Calu3 (cell line): ENCODE measurements around the gene NPC2. TPM values are rescaled to one million over a fixed set of nuclear protein-coding genes. Genes with fewer than 3 reads are reported as not detected.

Experiments
- BruUV-seq: library from RNA; stranded (reverse); fragments of 400-500 nt; replicated peaks from 2 replicates; lab custom pipeline; 2021; lab: Mats Ljungman, UMichigan
- CTCF ChIA-PET: fragments of 300-600 bp; sonication (Branson Sonifier 250); formaldehyde crosslinking; loops from one replicate; lab custom pipeline; 2022; ENCODE audit warnings: antibody characterized with exemption; lab: Charles Lee
- DNase-seq: peaks from one replicate; pipeline ENCODE4 v3.0.0; 2022
- H3K27ac Mint-ChIP-seq: one replicate; pipeline ENCODE4 v1.8.0; 2022; ENCODE audit warnings: mixed read lengths; ENCODE audit not compliant: unreplicated experiment
- H3K27me3 Mint-ChIP-seq: one replicate; pipeline ENCODE4 v1.8.0; 2022; ENCODE audit warnings: mixed read lengths; ENCODE audit not compliant: unreplicated experiment
- H3K36me3 Mint-ChIP-seq: one replicate; pipeline ENCODE4 v1.8.0; 2022; ENCODE audit warnings: mild to moderate bottlenecking, moderate library complexity, mixed read lengths; ENCODE audit not compliant: insufficient read depth, unreplicated experiment
- H3K4me1 Mint-ChIP-seq: one replicate; pipeline ENCODE4 v1.8.0; 2022; ENCODE audit warnings: mild to moderate bottlenecking, low read depth, mixed read lengths; ENCODE audit not compliant: unreplicated experiment
- H3K4me3 Mint-ChIP-seq: one replicate; pipeline ENCODE4 v1.8.0; 2022; ENCODE audit warnings: mild to moderate bottlenecking, low read depth, moderate library complexity, mixed read lengths; ENCODE audit not compliant: unreplicated experiment
- H3K9me3 Mint-ChIP-seq: one replicate; pipeline ENCODE4 v1.8.0; 2022; ENCODE audit warnings: low read depth, mixed read lengths; ENCODE audit not compliant: unreplicated experiment
- intact Hi-C: fragments of 100-400 bp; cut with micrococcal nuclease; formaldehyde crosslinking; loops from one replicate; pipeline ENCODE4 v1.10.0; 2022; ENCODE audit not compliant: unreplicated experiment
- total RNA-seq: library from RNA; stranded (reverse); gene quantifications from 2 replicates; pipeline ENCODE4 v1.2.3, GENCODE V29; 2022
- TF ChIP-seq, protein P1 (sequence below): fragments of 200-600 bp; IDR thresholded peaks from one replicate; pipeline ENCODE4 v1.8.0; 2022; ENCODE audit warnings: antibody characterized with exemption; ENCODE audit not compliant: unreplicated experiment

NPC2 gene
- total RNA-seq, 1 experiment from 2014 or later = 142 TPM

- H3K4me3 Mint-ChIP-seq = no peak overlapping the region
Observed at GRCh38 chr14:74528406-74528805, 35.3 kb upstream of the NPC2 start.

DNA sequence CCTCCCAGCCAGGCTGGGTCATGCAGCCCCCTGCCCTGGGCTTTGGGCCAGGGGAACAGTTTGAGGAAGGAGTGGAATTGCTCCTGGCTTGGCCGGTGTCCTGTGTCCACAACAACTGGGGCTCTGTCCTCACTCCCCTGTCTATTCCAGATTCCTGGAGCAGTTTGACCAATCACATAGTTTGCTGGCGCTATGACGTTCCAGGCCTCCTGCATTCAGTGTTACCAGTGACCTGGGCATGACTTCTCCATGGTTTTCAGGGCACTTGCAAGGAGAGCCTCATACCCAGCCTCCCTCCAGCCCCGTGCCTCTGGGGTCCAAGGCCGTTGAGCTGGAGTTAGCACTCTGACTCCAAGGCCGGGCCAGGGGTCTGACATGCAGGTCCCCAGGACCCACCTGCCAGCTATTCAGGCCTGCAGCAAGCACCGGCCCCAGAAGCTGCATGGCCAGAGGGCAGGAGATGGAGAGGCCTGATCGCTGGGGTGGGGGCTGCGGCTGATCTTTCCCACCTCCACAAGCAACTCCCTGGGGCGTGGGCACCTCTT is 34.7 kb upstream of the NPC2 start:
- CTCF ChIA-PET = interaction anchor here (1.2 to 1.5 kb wide), 2 partner anchors 12 kb away, joined by 3 read pairs; no protein-coding TSS in a partner anchor
- TF ChIP-seq, protein P1, sequence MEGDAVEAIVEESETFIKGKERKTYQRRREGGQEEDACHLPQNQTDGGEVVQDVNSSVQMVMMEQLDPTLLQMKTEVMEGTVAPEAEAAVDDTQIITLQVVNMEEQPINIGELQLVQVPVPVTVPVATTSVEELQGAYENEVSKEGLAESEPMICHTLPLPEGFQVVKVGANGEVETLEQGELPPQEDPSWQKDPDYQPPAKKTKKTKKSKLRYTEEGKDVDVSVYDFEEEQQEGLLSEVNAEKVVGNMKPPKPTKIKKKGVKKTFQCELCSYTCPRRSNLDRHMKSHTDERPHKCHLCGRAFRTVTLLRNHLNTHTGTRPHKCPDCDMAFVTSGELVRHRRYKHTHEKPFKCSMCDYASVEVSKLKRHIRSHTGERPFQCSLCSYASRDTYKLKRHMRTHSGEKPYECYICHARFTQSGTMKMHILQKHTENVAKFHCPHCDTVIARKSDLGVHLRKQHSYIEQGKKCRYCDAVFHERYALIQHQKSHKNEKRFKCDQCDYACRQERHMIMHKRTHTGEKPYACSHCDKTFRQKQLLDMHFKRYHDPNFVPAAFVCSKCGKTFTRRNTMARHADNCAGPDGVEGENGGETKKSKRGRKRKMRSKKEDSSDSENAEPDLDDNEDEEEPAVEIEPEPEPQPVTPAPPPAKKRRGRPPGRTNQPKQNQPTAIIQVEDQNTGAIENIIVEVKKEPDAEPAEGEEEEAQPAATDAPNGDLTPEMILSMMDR = no peak
- intact Hi-C loops = no loop called here
- BruUV-seq = no TSS peak
- H3K4me3 Mint-ChIP-seq = no peak overlapping the region
- peaks cover 15% of the 10 kb centered on the region for H3K27me3 Mint-ChIP-seq
- DNase-seq = no peak
- H3K27ac Mint-ChIP-seq = no peak overlapping the region
- H3K9me3 Mint-ChIP-seq = no peaks in the 10 kb centered on the region
- H3K36me3 Mint-ChIP-seq = no peaks in the 10 kb centered on the region
- no peaks in the 10 kb centered on the region for H3K4me1 Mint-ChIP-seq

More at GRCh38 chr14:74528406-74528805, 35.3 kb upstream of the NPC2 start:
- no TSS peak for BruUV-seq
- intact Hi-C loops = no loop called here
- no peaks in the 10 kb centered on the region for H3K9me3 Mint-ChIP-seq
- TF ChIP-seq, protein P1 = no peak
- peaks cover 15% of the 10 kb centered on the region for H3K27me3 Mint-ChIP-seq
- H3K36me3 Mint-ChIP-seq = no peaks in the 10 kb centered on the region
- no peaks in the 10 kb centered on the region for H3K4me1 Mint-ChIP-seq
- CTCF ChIA-PET = interaction anchor here (1.5 kb wide), 1 partner anchor 11 kb away, joined by 3 read pairs; no protein-coding TSS in a partner anchor
- DNase-seq = no peak
- no peak overlapping the region for H3K27ac Mint-ChIP-seq

- H3K4me1 Mint-ChIP-seq = no peaks in the 10 kb centered on the region
- peak; percentile 21 for DNase-seq
Observed at GRCh38 chr14:74526854-74527585, 33.9 kb upstream of the NPC2 start.

DNA sequence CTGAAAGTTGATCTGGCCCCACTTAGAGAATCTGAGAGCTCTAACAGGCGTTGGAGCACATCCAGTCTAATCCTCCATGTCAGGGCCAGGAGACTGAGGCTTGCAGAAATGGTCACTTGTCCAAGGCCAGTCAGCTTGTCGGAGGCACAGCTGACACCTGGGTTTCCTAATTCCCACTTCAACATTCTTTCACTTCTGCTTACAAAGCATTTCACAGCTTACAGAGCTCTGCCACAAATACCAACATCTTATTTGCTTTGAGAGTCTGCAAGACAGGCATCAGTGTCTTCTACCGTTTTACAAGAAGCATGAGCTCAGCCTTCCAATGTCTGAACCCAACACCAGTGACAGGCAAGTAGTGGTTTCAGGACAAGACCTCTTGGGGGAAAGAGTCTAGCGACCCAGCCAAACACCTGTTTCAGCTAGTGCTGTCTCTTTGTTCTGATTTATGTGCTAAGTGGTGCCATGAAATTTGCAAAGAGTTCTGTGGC is 32.3 kb upstream of the NPC2 start:
- no TSS peak for BruUV-seq
- no peaks in the 10 kb centered on the region for H3K36me3 Mint-ChIP-seq
- intact Hi-C loops = no loop called here
- H3K4me1 Mint-ChIP-seq = no peaks in the 10 kb centered on the region
- no peak for DNase-seq
- H3K4me3 Mint-ChIP-seq = no peak overlapping the region
- TF ChIP-seq, protein P1 = no peak
- CTCF ChIA-PET = interaction anchor here (0.6 to 1.2 kb wide), 3 partner anchors 23 to 221 kb away, joined by 3 to 5 read pairs (median 3); no protein-coding TSS in a partner anchor
- no peak overlapping the region for H3K27ac Mint-ChIP-seq
- peaks cover 15% of the 10 kb centered on the region for H3K27me3 Mint-ChIP-seq
- no peaks in the 10 kb centered on the region for H3K9me3 Mint-ChIP-seq

More at GRCh38 chr14:74526854-74527585, 33.9 kb upstream of the NPC2 start:
- TF ChIP-seq, protein P1 = no peak
- BruUV-seq = no TSS peak
- intact Hi-C loops = no loop called here
- CTCF ChIA-PET = interaction anchor here (1.2 to 1.5 kb wide), 3 partner anchors 11 to 25 kb away, joined by 3 to 5 read pairs (median 3); no protein-coding TSS in a partner anchor
- H3K9me3 Mint-ChIP-seq = no peaks in the 10 kb centered on the region
- H3K36me3 Mint-ChIP-seq = no peaks in the 10 kb centered on the region
- H3K27ac Mint-ChIP-seq = no peak overlapping the region
- H3K4me3 Mint-ChIP-seq = no peak overlapping the region
- H3K27me3 Mint-ChIP-seq = peaks cover 15% of the 10 kb centered on the region
